Islet precursor cell (in vitro differentiated cells): ENCODE data around the gene C10orf71.
A peak's percentile ranks its signal among the peaks of the same experiment; 100 is the strongest.

Experiments
- DNase-seq: peaks from one replicate; pipeline ENCODE4 v3.0.0-alpha.2; 2018

The C10orf71 gene

GRCh38 chr10:49298983-49299815, at the start of gene C10orf71:
Gene C10orf71 (plus strand): TSS chr10:49299170. CDS start chr10:49322546, 23,376 bp downstream.
- DNase-seq = no peak

- no peak for DNase-seq
These were observed 46.5 kb upstream of the C10orf71 start for GRCh38 chr10:49252313-49253034.

- no peak for DNase-seq
These were observed 45.5 kb upstream of the C10orf71 start for GRCh38 chr10:49253340-49253906.

GRCh38 chr10:49254150-49254549, 44.8 kb upstream of the C10orf71 start:
- no peak for DNase-seq

- peak; percentile 44 for DNase-seq
These were observed 44.2 kb upstream of the C10orf71 start for GRCh38 chr10:49254556-49255318.

- no peak for DNase-seq
These were observed 43.1 kb upstream of the C10orf71 start for GRCh38 chr10:49255883-49256282.

GRCh38 chr10:49257154-49257553, 41.8 kb upstream of the C10orf71 start:
- no peak for DNase-seq

GRCh38 chr10:49257626-49258349, 41.2 kb upstream of the C10orf71 start:
- peak; percentile 26 for DNase-seq

GRCh38 chr10:49258350-49258683, 40.7 kb upstream of the C10orf71 start:
- no peak for DNase-seq

- DNase-seq = peak; percentile 22
These were observed 38.2 kb upstream of the C10orf71 start for GRCh38 chr10:49260644-49261296.

GRCh38 chr10:49263591-49263990, 35.4 kb upstream of the C10orf71 start:
- no peak for DNase-seq

GRCh38 chr10:49264177-49264677, 34.7 kb upstream of the C10orf71 start:
- DNase-seq = peak; percentile 22

GRCh38 chr10:49265885-49266284, 33.1 kb upstream of the C10orf71 start:
- no peak for DNase-seq

GRCh38 chr10:49268185-49268584, 30.8 kb upstream of the C10orf71 start:
- no peak for DNase-seq

GRCh38 chr10:49269523-49269922, 29.4 kb upstream of the C10orf71 start:
- no peak for DNase-seq

- no peak for DNase-seq
These were observed 28.4 kb upstream of the C10orf71 start for GRCh38 chr10:49270565-49270964.

GRCh38 chr10:49271346-49271745, 27.6 kb upstream of the C10orf71 start:
- no peak for DNase-seq

- no peak for DNase-seq
These were observed 26.5 kb upstream of the C10orf71 start for GRCh38 chr10:49272251-49273081.

- DNase-seq = no peak
These were observed 25.9 kb upstream of the C10orf71 start for GRCh38 chr10:49273082-49273465.

- DNase-seq = no peak
These were observed 25.3 kb upstream of the C10orf71 start for GRCh38 chr10:49273626-49274025.

- no peak for DNase-seq
These were observed 24.1 kb upstream of the C10orf71 start for GRCh38 chr10:49274886-49275285.
